ENCODE measurements around the gene OR2Y1. TPM values are rescaled to one million over a fixed set of nuclear protein-coding genes. Genes with fewer than 3 reads are reported as not detected.

Gene OR2Y1
- total RNA-seq, 4 donors from 2014 or later, result not detected

- Histone ChIP-seq H3K27ac (no peak overlapping the region), H3K27me3 (peaks cover 9% of the 10 kb centered on the region), H3K9me3 (peaks cover 3% of the 10 kb centered on the region), H3K4me1 (no peaks in the 10 kb centered on the region), H3K4me3 (no peak overlapping the region), H3K36me3 (no peaks in the 10 kb centered on the region)
- no peak for DNase-seq (ENCODE audit: low spot score in 2 of 2)
- no peak for TF ChIP-seq POLR2AphosphoS5 (IDR thresholded peaks at IDR 0.05)
- no peak for TF ChIP-seq EP300 (IDR thresholded peaks at IDR 0.05)
- no peak for TF ChIP-seq POLR2A (IDR thresholded peaks at IDR 0.05)
- TF ChIP-seq CTCF (IDR thresholded peaks at IDR 0.05), result no peak
- 89% methylated on average over 8 of the region's 8 CpGs for WGBS
These were observed 14.9 kb downstream of the OR2Y1 start for GRCh38 chr5:180724944-180725343.

GRCh38 chr5:180723936-180724335 is 15.9 kb downstream of the OR2Y1 start:
- WGBS, result 60% methylated on average over 5 of the region's 5 CpGs
- no peak for TF ChIP-seq CTCF (IDR thresholded peaks at IDR 0.05)
- TF ChIP-seq EP300 (IDR thresholded peaks at IDR 0.05), result no peak
- TF ChIP-seq POLR2A (IDR thresholded peaks at IDR 0.05), result no peak
- no peak for TF ChIP-seq POLR2AphosphoS5 (IDR thresholded peaks at IDR 0.05)

GRCh38 chr5:180720486-180720885 is 19.4 kb downstream of the OR2Y1 start:
- H3K4me1 ChIP-seq, result no peaks in the 10 kb centered on the region
- no peaks in the 10 kb centered on the region for H3K9me3 ChIP-seq
- peaks cover 6% of the 10 kb centered on the region for H3K27me3 ChIP-seq
- H3K4me3 ChIP-seq, result no peak overlapping the region
- 90% methylated on average over 9 of the region's 9 CpGs for WGBS
- H3K36me3 ChIP-seq, result no peaks in the 10 kb centered on the region
- no peak for TF ChIP-seq CTCF (IDR thresholded peaks at IDR 0.05)
- no peak for TF ChIP-seq POLR2A (IDR thresholded peaks at IDR 0.05)
- TF ChIP-seq EP300 (IDR thresholded peaks at IDR 0.05), result no peak
- TF ChIP-seq POLR2AphosphoS5 (IDR thresholded peaks at IDR 0.05), result no peak
- no peak overlapping the region for H3K27ac ChIP-seq
- DNase-seq (ENCODE audit: low spot score in 2 of 2), result no peak

More at GRCh38 chr5:180723936-180724335, 15.9 kb downstream of the OR2Y1 start:
- H3K36me3 ChIP-seq, result no peaks in the 10 kb centered on the region
- no peak overlapping the region for H3K27ac ChIP-seq
- H3K4me3 ChIP-seq, result no peak overlapping the region
- no peak for DNase-seq (ENCODE audit: low spot score in 2 of 2)
- peaks cover 3% of the 10 kb centered on the region for H3K9me3 ChIP-seq
- peaks cover 9% of the 10 kb centered on the region for H3K27me3 ChIP-seq
- no peaks in the 10 kb centered on the region for H3K4me1 ChIP-seq

- 70% methylated on average over 2 of the region's 2 CpGs for WGBS
These were observed 20.1 kb downstream of the OR2Y1 start for GRCh38 chr5:180719781-180720180.

More at GRCh38 chr5:180719781-180720180, 20.1 kb downstream of the OR2Y1 start:
- TF ChIP-seq POLR2A (IDR thresholded peaks at IDR 0.05), result no peak
- no peak for TF ChIP-seq EP300 (IDR thresholded peaks at IDR 0.05)
- TF ChIP-seq CTCF (IDR thresholded peaks at IDR 0.05), result no peak
- no peak for TF ChIP-seq POLR2AphosphoS5 (IDR thresholded peaks at IDR 0.05)
- no peaks in the 10 kb centered on the region for H3K4me1 ChIP-seq
- peaks cover 5% of the 10 kb centered on the region for H3K27me3 ChIP-seq
- no peak overlapping the region for H3K4me3 ChIP-seq
- H3K36me3 ChIP-seq, result no peaks in the 10 kb centered on the region
- no peak overlapping the region for H3K27ac ChIP-seq
- no peak for DNase-seq (ENCODE audit: low spot score in 2 of 2)
- H3K9me3 ChIP-seq, result no peaks in the 10 kb centered on the region
